GM21529 (cell line): ENCODE data around the gene SLC22A31.

ENCODE experiments used
- ATAC-seq: cut with Tn5 transposase; IDR thresholded peaks from one replicate; pipeline ENCODE4 v1.9.1; 2021; ENCODE audit not compliant: unreplicated experiment

The SLC22A31 gene

DNA sequence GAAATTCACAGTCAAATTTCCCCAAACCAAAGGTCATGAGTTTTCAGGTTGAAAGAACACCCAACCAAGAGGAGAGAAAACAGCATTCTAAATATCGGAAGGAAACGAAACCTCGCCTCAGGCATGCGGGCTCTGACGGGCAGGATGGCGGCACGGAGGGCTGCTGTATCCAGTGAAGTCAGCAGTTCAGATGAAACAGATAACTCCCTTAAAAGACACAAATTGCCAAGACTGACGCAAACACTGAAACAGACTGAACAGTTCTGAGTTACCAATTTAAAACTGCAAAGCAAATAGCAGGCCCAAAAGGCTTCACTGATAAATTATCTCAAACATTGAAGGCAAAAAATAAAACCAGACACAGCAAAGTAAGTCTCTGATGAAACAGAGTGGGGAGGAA is 49.4 kb downstream of the SLC22A31 start:
- ATAC-seq = no peak

DNA sequence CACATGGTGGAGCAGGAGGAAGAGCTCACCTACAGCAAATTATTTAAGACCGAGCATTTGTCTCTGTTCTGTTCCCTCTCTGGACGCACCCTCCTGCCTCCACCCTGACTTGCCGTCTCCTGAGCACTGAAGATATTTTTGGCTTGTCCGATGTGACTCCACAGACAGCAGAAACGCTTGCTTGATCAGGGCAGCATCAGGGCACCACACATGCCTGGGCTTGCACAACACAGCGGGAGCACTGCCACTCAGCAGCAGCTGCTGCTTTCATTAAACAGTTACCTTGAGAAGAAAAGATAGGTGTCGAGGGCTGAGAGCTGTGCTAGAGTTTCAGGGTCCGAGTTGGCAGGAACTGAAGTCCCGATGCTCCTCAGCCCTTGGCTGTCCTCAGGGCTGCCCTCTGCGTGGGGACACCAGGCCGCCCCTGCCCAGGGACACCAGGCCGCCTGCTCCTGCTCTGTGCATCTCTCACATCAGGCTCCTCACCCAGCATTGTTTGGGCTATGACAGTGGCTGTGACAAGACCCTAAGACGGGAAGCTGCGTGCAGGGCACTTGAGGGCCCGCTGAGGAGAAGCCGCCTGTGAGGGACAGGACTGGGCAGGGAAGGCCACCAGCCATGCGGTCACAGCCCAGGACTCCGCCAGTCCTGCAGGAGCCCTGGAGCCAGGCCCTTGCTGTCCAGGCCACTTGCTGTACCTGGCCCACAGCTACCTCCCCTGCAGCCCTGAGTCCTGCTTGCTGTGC is 50.1 kb downstream of the SLC22A31 start:
- ATAC-seq = no peak

DNA sequence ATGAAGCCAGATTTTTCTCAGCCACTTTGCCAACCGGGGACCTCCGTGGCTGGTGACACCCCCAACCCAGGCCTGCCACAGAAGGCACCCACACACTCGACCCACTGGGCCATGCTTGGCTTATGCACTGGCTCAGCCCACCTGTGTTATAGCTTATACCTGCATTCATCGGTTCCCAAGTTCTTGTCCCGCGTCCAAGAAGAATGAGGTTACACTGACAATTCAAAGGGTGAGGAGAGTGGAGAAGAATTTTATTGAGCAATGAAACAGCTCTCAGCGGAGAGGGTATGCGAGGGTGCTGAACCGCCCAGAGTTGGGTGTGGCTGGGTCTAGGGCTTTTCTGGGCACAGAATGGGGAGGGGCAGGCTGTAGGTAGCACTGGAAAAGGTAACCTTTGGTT is 51.0 kb downstream of the SLC22A31 start:
- no peak for ATAC-seq

DNA sequence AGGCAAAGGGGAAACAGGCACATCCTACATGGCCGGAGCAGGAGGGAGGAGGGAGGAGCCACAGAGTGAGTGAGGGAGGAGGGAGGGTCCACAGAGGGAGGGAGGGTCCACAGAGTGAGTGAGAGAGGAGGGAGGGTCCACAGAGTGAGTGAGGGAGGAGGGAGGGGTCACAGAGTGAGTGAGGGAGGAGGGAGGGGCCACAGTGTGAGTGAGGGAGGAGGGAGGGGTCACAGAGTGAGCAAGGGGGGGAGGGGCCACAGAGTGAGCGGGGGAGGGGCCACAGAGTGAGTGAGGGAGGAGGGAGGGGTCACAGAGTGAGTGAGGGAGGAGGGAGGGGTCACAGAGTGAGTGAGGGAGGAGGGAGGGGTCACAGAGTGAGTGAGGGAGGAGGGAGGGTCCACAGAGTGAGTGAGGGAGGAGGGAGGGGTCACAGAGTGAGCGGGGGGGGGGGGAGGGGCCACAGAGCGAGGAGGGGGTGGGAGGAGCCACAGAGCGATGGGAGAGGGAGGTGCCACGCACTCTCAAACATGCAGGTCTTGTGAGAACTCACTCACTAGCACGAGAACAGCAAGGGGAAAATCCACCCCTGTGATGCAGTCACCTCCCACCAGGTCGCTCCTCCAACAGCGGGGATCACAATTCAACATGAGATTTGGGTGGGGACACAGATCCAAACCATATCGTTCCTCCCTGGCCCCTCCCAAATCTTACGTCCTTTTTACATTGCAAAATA is 53.1 kb downstream of the SLC22A31 start:
- no peak for ATAC-seq

DNA sequence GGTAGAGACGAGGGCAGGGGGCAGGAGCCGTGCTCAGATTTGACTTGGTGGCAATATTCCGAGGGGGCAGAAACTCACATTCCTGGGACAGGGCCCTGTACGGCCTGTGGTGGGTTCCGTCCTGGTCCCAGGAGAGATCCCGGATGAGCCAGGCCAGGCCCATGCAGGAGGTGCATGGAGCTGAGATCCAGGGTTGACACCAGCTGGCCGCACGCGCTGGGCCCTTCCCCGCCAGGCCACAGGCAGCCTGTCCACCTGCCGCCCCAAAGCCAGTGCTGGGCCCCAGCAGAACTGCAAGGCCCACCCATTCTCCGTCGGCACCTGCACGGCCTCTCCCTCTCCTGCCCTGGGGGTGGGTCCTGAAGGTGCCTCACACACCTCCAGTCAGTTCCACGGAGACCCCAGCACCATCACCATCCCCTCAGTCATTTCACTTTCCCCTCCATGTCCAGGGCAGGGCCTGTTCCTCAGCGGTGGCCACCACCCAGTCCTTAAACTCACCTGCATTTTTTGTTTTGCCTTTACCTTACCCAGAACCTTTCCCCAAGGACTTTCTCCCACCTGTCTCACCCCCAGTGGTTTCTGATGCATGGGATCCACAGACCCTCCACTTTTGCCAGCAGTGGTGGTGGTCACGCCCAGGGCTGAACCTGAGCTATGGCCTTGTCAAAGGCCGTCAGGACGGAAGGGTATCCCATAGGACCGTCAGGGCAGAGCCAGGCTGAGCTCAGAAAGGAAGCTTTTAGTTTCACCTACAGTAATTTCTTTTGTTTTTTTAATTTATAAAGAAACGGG is 53.9 kb downstream of the SLC22A31 start:
- no peak for ATAC-seq
